Renal pelvis (tissue), 12 donors: ENCODE data around the gene GCHFR. TPM values are rescaled to one million over a fixed set of nuclear protein-coding genes. Genes with fewer than 3 reads are reported as not detected.

ENCODE experiments used
- DNase-seq: peaks from one replicate; pipeline ENCODE4 v3.0.0-alpha.2; 2013
- long read RNA-seq, 16 experiments: transcript quantifications; one replicate each; lab custom pipeline, GENCODE V29; 2026
- polyA plus RNA-seq, 3 donors: library from polyadenylated mRNA; unstranded; fragments of 120-200 nt; gene quantifications; one replicate each; pipeline ENCODE4 v1.2.1, GENCODE V29; 2013; ENCODE audit not compliant: insufficient read length in 3 of 3

The GCHFR gene
- polyA plus RNA-seq, result 10 to 100 TPM; 40.6 to 59.4 (median 58.9) TPM
- long read RNA-seq, donor 1, transcript GCHFR-201 (3 exons, 777 nt), result major isoform, 66 of 77 reads
- long read RNA-seq, donor 1, partial matches to known transcripts, result 8 of 77 reads
- long read RNA-seq, donor 1, other reads (novel, unspliced or antisense), result 0 of 77 reads
- long read RNA-seq, donor 2, transcript GCHFR-201 (3 exons, 777 nt), result major isoform, 67 of 83 reads
- long read RNA-seq, donor 2, partial matches to known transcripts, result 0 of 83 reads
- long read RNA-seq, donor 2, other reads (novel, unspliced or antisense), result 15 of 83 reads
- long read RNA-seq, donor 3, transcript GCHFR-201 (3 exons, 777 nt), result major isoform, 32 of 47 reads
- long read RNA-seq, donor 3, partial matches to known transcripts, result 11 of 47 reads
- long read RNA-seq, donor 3, other reads (novel, unspliced or antisense), result 0 of 47 reads
- long read RNA-seq, donor 4, transcript GCHFR-201 (3 exons, 777 nt), result major isoform, 57 of 65 reads
- long read RNA-seq, donor 4, partial matches to known transcripts, result 0 of 65 reads
- long read RNA-seq, donor 4, other reads (novel, unspliced or antisense), result 5 of 65 reads
- long read RNA-seq, donor 5, transcript GCHFR-201 (3 exons, 777 nt), result major isoform, 34 of 45 reads
- long read RNA-seq, donor 5, partial matches to known transcripts, result 9 of 45 reads
- long read RNA-seq, donor 5, other reads (novel, unspliced or antisense), result 0 of 45 reads
- long read RNA-seq, donor 6, transcript GCHFR-201 (3 exons, 777 nt), result major isoform, 38 of 38 reads
- long read RNA-seq, donor 6, partial matches to known transcripts, result 0 of 38 reads
- long read RNA-seq, donor 6, other reads (novel, unspliced or antisense), result 0 of 38 reads
- long read RNA-seq, donor 7, transcript GCHFR-201 (3 exons, 777 nt), result major isoform, 61 of 100 reads
- long read RNA-seq, donor 7, partial matches to known transcripts, result 28 of 100 reads
- long read RNA-seq, donor 7, other reads (novel, unspliced or antisense), result 7 of 100 reads
- long read RNA-seq, donor 8, transcript GCHFR-201 (3 exons, 777 nt), result major isoform, 5 of 5 reads
- long read RNA-seq, donor 8, partial matches to known transcripts, result 0 of 5 reads
- long read RNA-seq, donor 8, other reads (novel, unspliced or antisense), result 0 of 5 reads
- long read RNA-seq, donor 9, transcript GCHFR-201 (3 exons, 777 nt), result major isoform, 68 of 117 reads
- long read RNA-seq, donor 9, partial matches to known transcripts, result 23 of 117 reads
- long read RNA-seq, donor 9, other reads (novel, unspliced or antisense), result 22 of 117 reads
- long read RNA-seq, donor 10, transcript GCHFR-201 (3 exons, 777 nt), result major isoform, 56 of 74 reads
- long read RNA-seq, donor 10, partial matches to known transcripts, result 0 of 74 reads
- long read RNA-seq, donor 10, other reads (novel, unspliced or antisense), result 15 of 74 reads
- long read RNA-seq, donor 11, transcript GCHFR-201 (3 exons, 777 nt), result major isoform, 35 of 57 reads
- long read RNA-seq, donor 11, partial matches to known transcripts, result 9 of 57 reads
- long read RNA-seq, donor 11, other reads (novel, unspliced or antisense), result 10 of 57 reads
- long read RNA-seq, donor 12, transcript GCHFR-201 (3 exons, 777 nt), result major isoform, 54 of 86 reads
- long read RNA-seq, donor 12, partial matches to known transcripts, result 22 of 86 reads
- long read RNA-seq, donor 12, other reads (novel, unspliced or antisense), result 7 of 86 reads
- long read RNA-seq, donor 13, transcript GCHFR-201 (3 exons, 777 nt), result major isoform, 20 of 31 reads
- long read RNA-seq, donor 13, partial matches to known transcripts, result 9 of 31 reads
- long read RNA-seq, donor 13, other reads (novel, unspliced or antisense), result 0 of 31 reads
- long read RNA-seq, donor 14, result 0 reads
- long read RNA-seq, donor 15, result 0 reads
- long read RNA-seq, donor 16, transcript GCHFR-201 (3 exons, 777 nt), result major isoform, 49 of 76 reads
- long read RNA-seq, donor 16, partial matches to known transcripts, result 19 of 76 reads
- long read RNA-seq, donor 16, other reads (novel, unspliced or antisense), result 5 of 76 reads

- peak; percentile 77 for DNase-seq
Observed at GRCh38 chr15:40763801-40764628, at the start of gene GCHFR. Gene GCHFR, plus strand, starts transcription at chr15:40764068. Its CDS starts 113 bp downstream, at chr15:40764181.

DNA sequence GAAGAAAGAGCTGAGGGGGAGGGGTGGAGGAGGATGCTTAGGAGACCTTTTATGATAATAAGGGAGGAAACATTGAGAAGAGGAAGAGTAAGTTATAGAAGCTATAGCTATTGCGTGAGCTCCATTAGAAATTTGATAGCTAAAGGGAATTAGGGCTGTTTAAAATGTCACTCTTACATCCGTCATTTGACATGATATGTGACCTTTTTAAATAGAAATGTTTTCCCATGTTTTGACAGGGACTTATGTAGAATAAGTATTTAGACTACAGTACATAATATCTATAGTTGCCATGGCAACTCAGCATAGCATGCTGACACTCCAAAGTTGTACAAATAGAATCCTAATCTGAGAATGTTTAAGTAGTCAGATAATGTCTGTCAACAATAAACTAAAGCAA, 49.7 kb upstream of the GCHFR start:
- no peak for DNase-seq

- DNase-seq, result no peak
Observed at GRCh38 chr15:40716165-40716564, 47.7 kb upstream of the GCHFR start.

GRCh38 chr15:40721701-40722100, 42.2 kb upstream of the GCHFR start:
- DNase-seq, result no peak

- DNase-seq, result no peak
Observed at GRCh38 chr15:40722354-40722753, 41.5 kb upstream of the GCHFR start.

DNA sequence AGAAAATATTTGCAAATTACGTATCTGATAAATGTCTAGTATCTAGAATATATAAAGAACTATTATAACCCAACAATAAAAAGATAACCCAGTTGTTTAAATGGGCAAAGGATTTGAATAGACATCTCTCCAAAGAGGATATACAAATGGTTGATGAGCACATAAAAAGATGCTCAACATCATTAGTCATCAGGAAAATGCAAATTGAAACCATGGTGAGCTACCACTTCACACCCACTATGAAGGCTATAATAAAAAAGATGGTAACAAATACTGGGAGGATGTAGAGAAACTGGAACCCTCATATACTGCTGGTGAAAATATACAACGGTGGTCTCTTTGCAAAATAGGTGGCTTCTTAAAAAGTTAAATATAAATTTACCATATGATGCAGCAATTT, 40.9 kb upstream of the GCHFR start:
- DNase-seq, result no peak

GRCh38 chr15:40723919-40724318, 39.9 kb upstream of the GCHFR start:
- no peak for DNase-seq

DNA sequence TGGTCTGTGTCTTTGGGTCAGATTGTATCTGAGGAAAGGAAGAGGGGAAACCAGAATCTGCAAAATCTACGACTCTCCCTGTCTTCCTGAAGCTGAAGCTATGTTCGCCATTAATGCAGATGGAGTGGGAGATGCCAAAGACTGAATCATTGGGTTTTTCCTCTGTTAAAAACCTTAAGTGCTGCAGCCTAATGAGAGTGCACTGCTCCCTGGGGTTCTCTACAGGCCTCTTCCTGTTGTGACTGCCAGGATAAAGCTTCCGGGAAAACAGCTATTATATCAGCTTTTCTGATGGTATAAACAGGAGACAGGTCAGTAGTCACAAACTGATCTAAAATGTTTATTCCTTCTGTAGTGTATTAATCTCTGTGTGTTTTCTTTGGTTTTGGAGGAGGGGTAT, 32.8 kb upstream of the GCHFR start:
- DNase-seq, result no peak

DNA sequence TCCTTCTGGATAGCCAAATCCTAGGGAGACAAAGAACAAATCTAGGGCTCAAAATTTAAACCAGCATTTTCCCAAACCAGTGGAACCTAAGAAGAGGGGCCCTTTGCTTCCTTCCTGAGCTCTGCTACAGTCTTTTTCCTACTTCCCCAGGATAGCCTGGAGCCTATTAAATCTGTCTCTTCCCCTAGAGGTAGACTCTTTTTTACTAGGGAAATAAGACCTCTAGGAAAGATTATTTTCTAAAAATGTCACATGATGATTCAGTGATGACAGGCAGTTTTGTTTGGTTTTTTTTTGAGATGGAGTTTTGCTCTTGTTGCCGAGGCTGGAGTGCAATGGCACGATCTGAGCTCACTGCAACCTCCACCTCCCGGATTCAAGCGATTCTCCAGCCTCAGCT, 27.3 kb upstream of the GCHFR start:
- DNase-seq, result no peak

- DNase-seq, result no peak
Observed at GRCh38 chr15:40737048-40737447, 26.8 kb upstream of the GCHFR start.

- DNase-seq, result no peak
Observed at GRCh38 chr15:40739047-40739446, 24.8 kb upstream of the GCHFR start.

DNA sequence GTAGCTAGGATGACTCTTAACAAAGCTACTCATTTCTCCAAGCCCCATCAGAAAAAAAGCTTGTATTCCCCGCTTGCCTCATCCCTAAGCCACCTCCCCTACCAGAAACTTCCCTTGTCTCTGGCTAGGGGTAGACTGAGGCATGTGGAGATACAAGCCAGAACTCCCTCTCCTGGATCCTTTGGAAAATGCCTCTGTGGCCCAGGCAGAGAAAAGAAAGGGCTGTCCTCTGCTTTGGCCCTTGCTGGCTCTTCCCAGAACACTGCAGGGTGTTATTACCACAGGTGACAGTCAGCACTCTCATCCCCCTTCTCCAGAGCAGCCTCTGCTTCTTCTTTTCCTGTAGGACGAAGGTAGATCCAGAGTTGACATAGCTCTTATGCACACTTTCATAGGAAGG, 24.0 kb upstream of the GCHFR start:
- DNase-seq, result no peak

DNA sequence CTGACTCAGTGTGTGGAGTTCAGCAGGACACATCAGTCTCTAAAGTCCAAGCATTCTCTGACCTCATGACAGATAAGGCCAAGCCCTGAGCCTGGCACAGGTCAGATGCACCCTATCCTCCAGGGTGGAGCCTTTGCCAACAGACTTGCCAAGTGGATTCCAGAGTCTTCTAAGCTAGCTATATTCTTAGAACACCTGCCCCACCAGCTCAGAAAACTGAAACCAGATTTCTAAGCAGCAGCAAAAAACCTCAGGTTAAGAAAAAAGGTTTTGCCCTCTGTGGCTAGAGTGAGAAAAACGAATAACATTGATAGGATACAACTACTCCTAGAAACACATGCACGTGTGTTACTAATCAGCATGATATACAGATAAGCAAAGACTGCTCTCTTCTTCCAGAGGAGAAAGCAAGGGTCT, 20.4 kb upstream of the GCHFR start:
- no peak for DNase-seq

GRCh38 chr15:40743921-40744814, 19.7 kb upstream of the GCHFR start:
- no peak for DNase-seq

DNA sequence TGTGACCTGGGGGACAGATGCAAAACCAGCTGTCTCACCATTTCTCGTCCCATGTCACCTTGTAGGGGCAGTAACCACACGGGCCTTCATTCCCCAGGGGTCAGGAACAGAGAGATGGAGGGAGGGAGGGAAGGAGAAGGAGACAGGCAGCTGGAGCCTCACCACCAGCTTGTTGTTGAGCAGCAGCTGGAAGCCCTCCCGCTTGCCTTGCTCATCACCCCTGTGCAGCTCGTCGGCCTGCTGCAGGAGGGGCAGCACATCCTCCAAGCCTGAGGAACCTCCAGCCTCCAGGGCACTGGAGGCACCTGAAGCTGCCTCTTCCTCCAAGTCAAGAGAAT, 19.1 kb upstream of the GCHFR start:
- DNase-seq, result no peak

GRCh38 chr15:40746916-40747418, 16.9 kb upstream of the GCHFR start:
- DNase-seq, result no peak

- no peak for DNase-seq
Observed at GRCh38 chr15:40747685-40748631, 15.9 kb upstream of the GCHFR start.
